HepG2 (cell line): ENCODE data around the gene BRCA1. TPM values are rescaled to one million over a fixed set of nuclear protein-coding genes. Genes with fewer than 3 reads are reported as not detected.
A peak's percentile ranks its signal among the peaks of the same experiment; 100 is the strongest.

Experiments
- ARHGAP35 ChIP-seq: sonication (generic); formaldehyde crosslinking; IDR thresholded peaks from 2 replicates; pipeline ENCODE4 v1.9.0; 2022; ENCODE audit warnings: mild to moderate bottlenecking, inconsistent platforms, moderate library complexity, missing genetic modification reagents, borderline replicate concordance
- BCL6 ChIP-seq: IDR thresholded peaks from 2 replicates; pipeline ENCODE4 v1.6.1; 2016; ENCODE audit warnings: missing genetic modification reagents, missing compliant biosample characterization
- DNMT3B ChIP-seq: conservative IDR thresholded peaks from 2 replicates; pipeline ENCODE4 v1.6.1; 2016; ENCODE audit warnings: missing biosample characterization, control low read depth
- DR1 ChIP-seq: sonication (generic); formaldehyde crosslinking; IDR thresholded peaks from 2 replicates; pipeline ENCODE4 v1.8.0; 2021; ENCODE audit warnings: mild to moderate bottlenecking, missing genetic modification reagents, inconsistent platforms
- HOXA9 ChIP-seq: sonication (generic); formaldehyde crosslinking; IDR thresholded peaks from 2 replicates; pipeline ENCODE4 v1.8.1; 2022; ENCODE audit warnings: missing genetic modification reagents, mild to moderate bottlenecking, moderate library complexity, borderline replicate concordance
- HOXD1 ChIP-seq: sonication (generic); formaldehyde crosslinking; IDR thresholded peaks from 2 replicates; pipeline ENCODE4 v1.5.0; 2020; ENCODE audit warnings: missing genetic modification reagents
- KDM2A ChIP-seq: sonication (generic); formaldehyde crosslinking; IDR thresholded peaks from 2 replicates; pipeline ENCODE4 v1.4.0; 2020; ENCODE audit warnings: low read depth, missing genetic modification reagents, borderline replicate concordance
- NPAS2 ChIP-seq: sonication (generic); formaldehyde crosslinking; IDR thresholded peaks from 2 replicates; pipeline ENCODE4 v1.8.0; 2022; ENCODE audit warnings: mild to moderate bottlenecking, missing genetic modification reagents, borderline replicate concordance
- PAF1 ChIP-seq: IDR thresholded peaks from 2 replicates; pipeline ENCODE4 v1.6.1; 2016; ENCODE audit warnings: missing genetic modification reagents, missing compliant biosample characterization
- PAXIP1 ChIP-seq: sonication (generic); formaldehyde crosslinking; conservative IDR thresholded peaks from 2 replicates; pipeline ENCODE4 v1.4.0; 2020; ENCODE audit warnings: mild to moderate bottlenecking, missing genetic modification reagents, moderate library complexity
- PTBP1 ChIP-seq: fragments of 200-400 bp; formaldehyde crosslinking; IDR thresholded peaks from 2 replicates; pipeline ENCODE4 v1.6.1; 2018; ENCODE audit warnings: low read length, low read depth; ENCODE audit not compliant: poor library complexity, severe bottlenecking
- RFX5 ChIP-seq: IDR thresholded peaks from 2 replicates; pipeline ENCODE4 v1.6.1; 2011; ENCODE audit warnings: low read depth, low read length, improper control_type of control experiment
- RXRA ChIP-seq: sonication (generic); formaldehyde crosslinking; IDR thresholded peaks from 2 replicates; pipeline ENCODE4 v1.5.1; 2020; ENCODE audit warnings: missing genetic modification reagents
- SIX1 ChIP-seq: sonication (generic); formaldehyde crosslinking; IDR thresholded peaks from 2 replicates; pipeline ENCODE4 v1.4.0; 2020; ENCODE audit warnings: missing genetic modification reagents, borderline replicate concordance
- SOX5 ChIP-seq: IDR thresholded peaks from 2 replicates; pipeline ENCODE4 v1.6.1; 2016; ENCODE audit warnings: borderline replicate concordance
- ZBTB14 ChIP-seq: sonication (generic); formaldehyde crosslinking; IDR thresholded peaks from 2 replicates; pipeline ENCODE4 v1.4.0; 2020; ENCODE audit warnings: missing genetic modification reagents
- ZMYM2 ChIP-seq: sonication (generic); formaldehyde crosslinking; IDR thresholded peaks from 2 replicates; pipeline ENCODE4 v1.8.0; 2022; ENCODE audit warnings: mild to moderate bottlenecking, missing genetic modification reagents
- ZNF224 ChIP-seq: sonication (generic); formaldehyde crosslinking; IDR thresholded peaks from 2 replicates; pipeline ENCODE4 v1.5.0; 2020; ENCODE audit warnings: mild to moderate bottlenecking, missing genetic modification reagents
- ZNF333 ChIP-seq: sonication (generic); formaldehyde crosslinking; IDR thresholded peaks from 2 replicates; pipeline ENCODE4 v1.4.0; 2020; ENCODE audit warnings: mild to moderate bottlenecking, missing genetic modification reagents, borderline replicate concordance
- ZNF350 ChIP-seq: sonication (generic); formaldehyde crosslinking; IDR thresholded peaks from 2 replicates; pipeline ENCODE4 v1.4.0; 2020; ENCODE audit warnings: mild to moderate bottlenecking, low read depth, missing genetic modification reagents, borderline replicate concordance
- ZNF652 ChIP-seq: IDR thresholded peaks from 2 replicates; pipeline ENCODE4 v1.6.1; 2016; ENCODE audit warnings: low read depth, borderline replicate concordance
- ZNF672 ChIP-seq: sonication (generic); formaldehyde crosslinking; IDR thresholded peaks from 2 replicates; pipeline ENCODE4 v1.8.1; 2022; ENCODE audit warnings: missing genetic modification reagents
- ZNF747 ChIP-seq: sonication (generic); formaldehyde crosslinking; IDR thresholded peaks from 2 replicates; pipeline ENCODE4 v1.8.1; 2023; ENCODE audit warnings: missing genetic modification reagents, mild to moderate bottlenecking, borderline replicate concordance
- ZNF780A ChIP-seq: sonication (generic); formaldehyde crosslinking; IDR thresholded peaks from 2 replicates; pipeline ENCODE4 v1.8.0; 2022; ENCODE audit warnings: mild to moderate bottlenecking, missing genetic modification reagents, moderate library complexity
- ZNF83 ChIP-seq: sonication (generic); formaldehyde crosslinking; IDR thresholded peaks from 2 replicates; pipeline ENCODE4 v1.4.0; 2020; ENCODE audit warnings: missing genetic modification reagents, mild to moderate bottlenecking, borderline replicate concordance
- ZNF879 ChIP-seq: sonication (generic); formaldehyde crosslinking; IDR thresholded peaks from 2 replicates; pipeline ENCODE4 v1.8.1; 2023; ENCODE audit warnings: missing genetic modification reagents
- polyA plus RNA-seq, 8 experiments: library from polyadenylated mRNA; depleted of rRNA in 3 of 8; stranded (reverse) in 7 of 8; unstranded in 1 of 8; fragments of >200 nt; fragmentation: Illumina TruSeq in 4 of 8; extraction: Trizol in 4 of 8; gene quantifications; 2 replicates each; pipeline versions ENCODE4 v1.2.1 to v1.2.3, GENCODE V29; 2011 to 2016; ENCODE audit warnings: low read depth in 4 of 8, missing spikeins in 1 of 8, mixed read lengths in 1 of 8; ENCODE audit not compliant: insufficient read depth in 1 of 8
- total RNA-seq, 5 experiments: library from RNA; depleted of rRNA; stranded (reverse); fragments of >200 nt; fragmentation: Illumina TruSeq; extraction: Trizol; gene quantifications; 2 replicates each; pipeline ENCODE4 v1.2.3, GENCODE V29; 2016; ENCODE audit warnings: low read depth in 1 of 5
- TF ChIP-seq, protein P1 (sequence below): sonication (generic); formaldehyde crosslinking; IDR thresholded peaks from 2 replicates; pipeline ENCODE4 v1.5.1; 2020; ENCODE audit warnings: missing genetic modification reagents, mild to moderate bottlenecking, borderline replicate concordance

BRCA1 gene
- total and polyA plus RNA-seq, 2 of the 13 experiments (the other 11 are each of a cell fraction or from before 2014, with no cell fraction given) = 13.3 to 37.5 TPM

- TF ChIP-seq ZBTB14 (no peak), KDM2A (CRISPR knock-in tag) (no peak), SIX1 (CRISPR knock-in tag) (peak; percentile 86; the same call in 1 of the 2 replicates), ZNF350 (CRISPR knock-in tag) (no peak), ZNF747 (no peak), ZNF224 (CRISPR knock-in tag) (no peak), ZNF879 (no peak), PAXIP1 (CRISPR knock-in tag) (peak; percentile 93), ZMYM2 (peak; percentile 76), PAF1 (CRISPR knock-in tag) (peak; percentile 53; the same call in 1 of the 2 replicates), ZNF333 (CRISPR knock-in tag) (no peak), ARHGAP35 (CRISPR knock-in tag) (no peak), DNMT3B (CRISPR knock-in tag) (no peak), RXRA (CRISPR knock-in tag) (peak; percentile 87), NPAS2 (CRISPR knock-in tag) (no peak), ZNF83 (CRISPR knock-in tag) (no peak), HOXD1 (CRISPR knock-in tag) (no peak), RFX5 (no peak), DR1 (CRISPR knock-in tag) (no peak; the same call in 1 of the 2 replicates), ZNF672 (CRISPR knock-in tag) (no peak), SOX5 (CRISPR knock-in tag) (no peak), ZNF652 (CRISPR knock-in tag) (no peak), HOXA9 (CRISPR knock-in tag) (no peak), PTBP1 (no peak), ZNF780A (CRISPR knock-in tag) (no peak), BCL6 (CRISPR knock-in tag) (peak; percentile 99)
- TF ChIP-seq, protein P1, sequence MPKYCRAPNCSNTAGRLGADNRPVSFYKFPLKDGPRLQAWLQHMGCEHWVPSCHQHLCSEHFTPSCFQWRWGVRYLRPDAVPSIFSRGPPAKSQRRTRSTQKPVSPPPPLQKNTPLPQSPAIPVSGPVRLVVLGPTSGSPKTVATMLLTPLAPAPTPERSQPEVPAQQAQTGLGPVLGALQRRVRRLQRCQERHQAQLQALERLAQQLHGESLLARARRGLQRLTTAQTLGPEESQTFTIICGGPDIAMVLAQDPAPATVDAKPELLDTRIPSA (CRISPR knock-in tag) = no peak
Observed at GRCh38 chr17:43134774-43135453, 9.8 kb upstream of the BRCA1 start (continued).
